Central memory CD8-positive, alpha-beta T cell (primary cell): Measurements from ENCODE around the gene AFG3L2.
A peak's percentile ranks its signal among the peaks of the same experiment; 100 is the strongest.

Experiments used
- ATAC-seq: fragments of 150-1000 bp; cut with Tn5 transposase; replicated peaks from 2 replicates; pipeline ENCODE4 v1.10.0; 2022; ENCODE audit warnings: mild to moderate bottlenecking, moderate FRiP score, moderate number of reproducible peaks; ENCODE audit not compliant: poor library complexity, severe bottlenecking; ENCODE audit errors: extremely low read depth
- DNase-seq, 2 donors: peaks; one replicate each; pipeline ENCODE4 v3.0.0; 2021; ENCODE audit warnings: low spot score in 2 of 2
- H3K27ac Mint-ChIP-seq: one replicate; pipeline ENCODE4 v1.8.0; 2022; ENCODE audit warnings: low read depth, mild to moderate bottlenecking, moderate library complexity, mixed read lengths
- H3K27me3 Mint-ChIP-seq: one replicate; pipeline ENCODE4 v1.8.0; 2022; ENCODE audit warnings: mixed read lengths
- H3K36me3 Mint-ChIP-seq: one replicate; pipeline ENCODE4 v1.8.0; 2022; ENCODE audit warnings: mild to moderate bottlenecking, moderate library complexity, mixed read lengths; ENCODE audit not compliant: insufficient read depth
- H3K4me1 Mint-ChIP-seq: one replicate; pipeline ENCODE4 v1.8.0; 2022; ENCODE audit warnings: mixed read lengths
- H3K4me3 Mint-ChIP-seq: one replicate; pipeline ENCODE4 v1.8.0; 2022; ENCODE audit warnings: mild to moderate bottlenecking, moderate library complexity, mixed read lengths
- H3K9me3 Mint-ChIP-seq: one replicate; pipeline ENCODE4 v1.8.0; 2022; ENCODE audit warnings: mixed read lengths

Gene AFG3L2

DNA sequence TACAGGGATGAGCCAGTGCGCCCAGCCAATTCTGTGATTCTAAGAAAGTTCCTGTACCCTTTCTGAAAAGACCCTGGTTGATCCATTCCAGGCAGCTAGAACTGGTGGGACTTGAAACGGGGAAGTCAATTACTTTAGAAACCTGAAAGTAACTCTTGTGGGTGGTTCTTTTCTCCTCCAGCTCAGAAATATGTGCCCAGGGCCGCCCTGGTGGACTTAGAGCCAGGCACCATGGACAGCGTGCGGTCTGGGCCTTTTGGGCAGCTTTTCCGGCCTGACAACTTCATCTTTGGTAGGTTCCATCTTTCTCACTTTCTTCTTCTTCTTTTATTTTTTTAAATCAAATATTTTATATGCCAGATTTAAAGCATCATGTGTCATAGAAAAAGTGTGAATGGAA lies 66.3 kb downstream of the AFG3L2 start:
- peaks cover 10% of the 10 kb centered on the region for H3K4me1 Mint-ChIP-seq
- ATAC-seq (no peak), DNase-seq (no peak)
- peaks cover 2% of the 10 kb centered on the region for H3K36me3 Mint-ChIP-seq
- no peak overlapping the region for H3K27ac Mint-ChIP-seq
- H3K9me3 Mint-ChIP-seq: no peaks in the 10 kb centered on the region
- H3K4me3 Mint-ChIP-seq: no peak overlapping the region
- H3K27me3 Mint-ChIP-seq: peaks cover 40% of the 10 kb centered on the region

GRCh38 chr18:12309683-12310198 lies 67.3 kb downstream of the AFG3L2 start:
- Mint-ChIP-seq H3K4me1 (peaks cover 10% of the 10 kb centered on the region), H3K27ac (no peak overlapping the region), H3K36me3 (peaks cover 2% of the 10 kb centered on the region), H3K4me3 (peak overlapping the region; percentile 23), H3K9me3 (no peaks in the 10 kb centered on the region), H3K27me3 (peaks cover 51% of the 10 kb centered on the region)
- ATAC-seq: no peak
- no peak for DNase-seq

- peaks cover 10% of the 10 kb centered on the region for H3K4me1 Mint-ChIP-seq
- peaks cover 59% of the 10 kb centered on the region for H3K27me3 Mint-ChIP-seq
- no peak overlapping the region for H3K27ac Mint-ChIP-seq
- peak; percentile 55 for ATAC-seq
- DNase-seq: no peak
- H3K9me3 Mint-ChIP-seq: no peaks in the 10 kb centered on the region
- H3K36me3 Mint-ChIP-seq: peaks cover 2% of the 10 kb centered on the region
- H3K4me3 Mint-ChIP-seq: peak overlapping the region; percentile 7
These were observed 68.5 kb downstream of the AFG3L2 start for GRCh38 chr18:12308386-12309100.

- H3K27ac Mint-ChIP-seq: no peak within 1 kb of the TSS
- H3K4me3 Mint-ChIP-seq: peak within 1 kb of the TSS; percentile 70
- ATAC-seq (peak; percentile 43), DNase-seq (no peak)
- peaks cover 59% of the 10 kb centered on the region for H3K27me3 Mint-ChIP-seq
- no peaks in the 10 kb centered on the region for H3K9me3 Mint-ChIP-seq
- H3K36me3 Mint-ChIP-seq: peaks cover 2% of the 10 kb centered on the region
- H3K4me1 Mint-ChIP-seq: peaks cover 10% of the 10 kb centered on the region
These were observed 69.2 kb downstream of the AFG3L2 start, which contains the start of gene TUBB6 for GRCh38 chr18:12307701-12308385. Gene TUBB6 (plus strand): TSS chr18:12308241. CDS start chr18:12308293, 52 bp downstream.

DNA sequence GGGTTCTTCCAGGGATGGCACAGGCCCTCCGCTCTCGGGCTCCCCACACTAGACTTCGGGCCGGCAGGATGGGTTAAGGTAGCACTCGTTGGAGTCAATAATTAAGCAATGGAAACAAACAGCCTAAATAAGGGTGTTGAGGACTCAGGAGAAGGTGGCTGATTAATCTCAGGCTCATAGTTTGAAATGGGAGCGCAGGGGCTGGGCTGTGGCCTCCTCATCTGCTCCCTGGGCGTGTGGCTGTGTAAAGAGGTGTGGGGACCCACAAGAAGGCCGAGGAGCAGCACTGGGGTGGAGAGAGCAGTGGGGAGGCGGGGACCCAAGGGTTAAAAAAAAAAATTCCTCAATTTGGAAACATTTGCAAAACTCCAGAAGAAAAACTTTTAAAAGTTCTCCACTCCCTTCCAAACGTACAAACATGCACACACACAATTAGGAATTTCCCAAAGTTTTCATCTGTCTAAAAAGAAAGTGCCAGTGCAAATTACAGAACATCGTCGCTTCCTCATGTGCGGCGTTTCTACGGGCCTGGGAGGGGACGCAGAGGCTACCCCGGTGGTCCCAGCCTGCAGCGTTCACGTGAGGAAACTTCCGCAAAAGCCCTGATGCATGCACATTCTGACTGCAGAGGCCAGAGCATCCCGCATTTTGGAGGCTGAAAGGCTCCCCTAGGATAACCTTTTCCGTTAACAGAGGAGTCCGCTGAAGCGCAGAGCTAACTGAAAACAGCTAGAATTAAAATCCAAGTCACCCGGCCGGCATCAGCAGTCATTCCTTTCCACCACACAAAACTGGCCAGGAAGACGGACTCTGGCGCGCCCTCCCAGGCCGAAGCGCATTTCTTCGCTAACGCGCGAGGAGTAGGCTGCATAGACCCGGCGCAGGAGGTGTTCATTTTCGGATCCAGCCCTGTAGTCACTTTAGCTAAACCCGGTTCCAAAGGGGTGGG lies 70.0 kb downstream of the AFG3L2 start:
- no peaks in the 10 kb centered on the region for H3K9me3 Mint-ChIP-seq
- peaks cover 2% of the 10 kb centered on the region for H3K36me3 Mint-ChIP-seq
- H3K4me1 Mint-ChIP-seq: peaks cover 10% of the 10 kb centered on the region
- peak overlapping the region; percentile 70 for H3K4me3 Mint-ChIP-seq
- H3K27me3 Mint-ChIP-seq: peaks cover 59% of the 10 kb centered on the region
- no peak overlapping the region for H3K27ac Mint-ChIP-seq
- ATAC-seq (no peak), DNase-seq (no peak)

GRCh38 chr18:12305930-12306629 lies 70.9 kb downstream of the AFG3L2 start:
- H3K4me3 Mint-ChIP-seq: peak overlapping the region; percentile 70

DNA sequence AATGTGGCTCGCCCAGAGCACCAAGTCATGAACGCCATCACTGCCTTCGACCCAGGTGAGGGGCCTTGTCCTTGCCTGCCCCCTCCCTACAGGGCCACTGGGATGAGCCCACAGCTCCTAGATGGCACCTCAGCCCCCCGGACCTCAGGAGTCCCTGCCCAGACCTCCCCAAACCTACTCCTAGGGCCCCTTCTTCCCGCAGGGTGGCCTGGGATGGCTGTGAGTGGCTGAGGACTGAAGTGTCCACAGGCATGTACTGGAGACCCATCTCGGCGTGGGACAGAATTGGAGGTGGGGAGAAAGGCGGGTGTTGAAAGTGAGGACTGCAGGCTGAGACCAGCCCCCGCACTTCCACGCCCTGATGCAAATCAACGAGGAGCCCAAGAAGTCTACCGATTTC lies 71.8 kb downstream of the AFG3L2 start:
- no peak for DNase-seq
- no peak overlapping the region for H3K4me3 Mint-ChIP-seq
- no peak overlapping the region for H3K27ac Mint-ChIP-seq
- H3K27me3 Mint-ChIP-seq: peaks cover 49% of the 10 kb centered on the region
- peaks cover 10% of the 10 kb centered on the region for H3K4me1 Mint-ChIP-seq
- ATAC-seq: no peak
- peaks cover 2% of the 10 kb centered on the region for H3K36me3 Mint-ChIP-seq
- H3K9me3 Mint-ChIP-seq: no peaks in the 10 kb centered on the region

More at GRCh38 chr18:12305930-12306629, 70.9 kb downstream of the AFG3L2 start:
- no peak for DNase-seq
- no peak overlapping the region for H3K27ac Mint-ChIP-seq
- H3K36me3 Mint-ChIP-seq: peaks cover 2% of the 10 kb centered on the region
- ATAC-seq: no peak
- H3K27me3 Mint-ChIP-seq: peaks cover 50% of the 10 kb centered on the region
- peaks cover 10% of the 10 kb centered on the region for H3K4me1 Mint-ChIP-seq
- H3K9me3 Mint-ChIP-seq: no peaks in the 10 kb centered on the region

DNA sequence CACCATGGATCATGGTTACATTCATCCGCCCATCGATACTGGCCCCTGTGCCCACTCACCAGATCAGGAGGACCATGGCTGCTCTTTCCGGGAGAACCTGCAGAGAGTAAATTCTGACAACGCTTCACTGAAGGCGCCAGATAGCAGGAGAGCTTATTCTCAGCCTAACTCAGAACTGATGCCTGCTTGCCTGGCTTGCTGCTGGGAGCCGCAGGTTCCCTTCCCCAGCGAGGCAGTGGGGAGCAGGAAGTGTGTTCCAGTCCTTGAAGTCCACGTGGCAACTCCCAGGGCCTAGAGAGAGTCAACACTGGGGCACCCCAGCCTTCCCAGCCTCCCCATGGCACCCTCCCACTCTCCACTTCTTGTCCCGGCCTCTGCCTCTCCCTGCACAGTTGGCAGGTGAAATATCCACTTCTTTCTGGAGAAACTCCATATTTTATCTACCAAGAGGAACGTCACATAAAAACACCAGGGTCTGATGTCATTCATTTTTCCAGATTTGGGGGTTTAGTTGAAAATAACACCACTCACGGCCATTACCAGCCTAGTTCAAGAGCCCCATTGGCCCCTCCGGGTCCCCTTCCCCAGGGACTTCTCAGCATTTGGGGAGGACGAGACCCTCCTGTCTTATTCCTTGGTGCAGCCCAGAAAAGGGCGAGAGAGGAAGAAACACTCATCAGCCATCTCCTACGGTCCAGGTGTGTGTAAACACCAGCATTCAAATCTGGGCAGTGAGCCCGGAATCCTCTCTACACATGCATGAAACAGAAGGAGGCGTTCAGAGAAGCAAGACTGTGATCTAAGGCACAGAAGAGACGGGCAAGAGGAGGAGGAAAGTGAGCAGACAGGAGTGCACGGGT lies 72.4 kb downstream of the AFG3L2 start:
- ATAC-seq: no peak
- Mint-ChIP-seq H3K4me1 (peaks cover 10% of the 10 kb centered on the region), H3K4me3 (no peak overlapping the region), H3K27ac (no peak overlapping the region), H3K27me3 (peaks cover 43% of the 10 kb centered on the region), H3K36me3 (peaks cover 2% of the 10 kb centered on the region), H3K9me3 (no peaks in the 10 kb centered on the region)
- no peak for DNase-seq

DNA sequence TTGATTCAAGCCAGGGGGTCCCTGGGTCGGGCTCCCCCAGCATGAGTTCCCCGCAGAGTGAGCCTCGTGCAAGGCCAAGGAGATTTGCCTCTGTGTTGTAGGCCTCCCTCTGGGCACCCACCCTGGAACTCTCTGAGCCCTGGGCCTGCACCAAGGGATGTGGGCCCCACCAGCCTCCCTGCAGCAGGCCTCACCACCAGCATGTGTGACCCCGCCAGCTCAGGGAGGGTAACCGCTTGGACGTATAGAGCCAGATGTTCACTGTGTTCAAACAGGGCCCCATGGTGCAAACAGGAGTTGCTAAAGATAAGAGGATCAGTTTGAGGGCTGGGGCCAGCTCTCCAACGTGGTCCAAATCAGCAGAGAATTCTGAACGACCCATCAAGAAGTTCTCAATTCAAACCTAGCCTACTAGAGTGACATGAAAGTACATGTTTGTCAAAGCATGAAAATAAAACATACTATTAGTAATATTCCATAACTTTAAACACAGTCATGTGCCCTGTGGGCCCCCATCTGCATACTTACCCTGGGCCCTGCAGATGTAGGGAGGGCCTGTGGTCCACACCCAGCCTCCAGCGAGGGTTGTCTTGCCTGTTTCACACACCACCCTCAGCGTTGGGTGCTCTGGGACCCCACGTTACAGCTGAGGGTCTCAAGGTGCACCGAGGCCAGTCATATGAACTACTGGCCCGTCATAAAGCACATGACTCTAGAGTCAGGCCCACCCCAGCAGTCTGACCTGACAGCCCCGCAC lies 74.5 kb downstream of the AFG3L2 start:
- ATAC-seq: no peak
- Mint-ChIP-seq H3K4me3 (no peak overlapping the region), H3K9me3 (no peaks in the 10 kb centered on the region), H3K36me3 (peaks cover 2% of the 10 kb centered on the region), H3K27ac (no peak overlapping the region), H3K27me3 (peaks cover 37% of the 10 kb centered on the region), H3K4me1 (peaks cover 10% of the 10 kb centered on the region)
- no peak for DNase-seq

GRCh38 chr18:12301263-12302005 lies 75.6 kb downstream of the AFG3L2 start:
- ATAC-seq (no peak), DNase-seq (no peak)
- H3K27ac Mint-ChIP-seq: no peak overlapping the region
- H3K27me3 Mint-ChIP-seq: peaks cover 25% of the 10 kb centered on the region
- H3K9me3 Mint-ChIP-seq: no peaks in the 10 kb centered on the region
- H3K4me3 Mint-ChIP-seq: no peak overlapping the region
- peaks cover under 1% of the 10 kb centered on the region for H3K4me1 Mint-ChIP-seq
- no peaks in the 10 kb centered on the region for H3K36me3 Mint-ChIP-seq
